SK-N-SH (cell line): ENCODE measurements around the gene SH2D5.

Experiments
- CTCF ChIP-seq: fragments of 200-600 bp; sonication (generic); IDR thresholded peaks from 2 replicates; pipeline ENCODE4 v1.6.1; 2017; ENCODE audit warnings: antibody characterized with exemption, mild to moderate bottlenecking, moderate library complexity
- FOXJ3 ChIP-seq: sonication (generic); formaldehyde crosslinking; IDR thresholded peaks from 2 replicates; pipeline ENCODE4 v1.5.1; 2020; ENCODE audit warnings: mild to moderate bottlenecking, missing genetic modification reagents
- GABPA ChIP-seq: IDR thresholded peaks from 2 replicates; pipeline ENCODE4 v1.4.0; 2012; ENCODE audit warnings: low read depth, mild to moderate bottlenecking
- POLR2AphosphoS5 ChIP-seq: IDR thresholded peaks from 2 replicates; pipeline ENCODE4 v1.6.1; 2012; ENCODE audit warnings: low read depth, low read length
- RAD21 ChIP-seq: IDR thresholded peaks from 2 replicates; pipeline ENCODE4 v1.6.1; 2012; ENCODE audit warnings: mild to moderate bottlenecking, low read length
- RFX5 ChIP-seq: IDR thresholded peaks from 2 replicates; pipeline ENCODE4 v1.6.1; 2012; ENCODE audit warnings: mild to moderate bottlenecking, improper control_type of control experiment, low read length
- TAF1 ChIP-seq: IDR thresholded peaks from 2 replicates; pipeline ENCODE4 v1.6.1; 2012; ENCODE audit warnings: low read depth, mild to moderate bottlenecking, low read length, moderate library complexity, borderline replicate concordance

- TF ChIP-seq RAD21 (no peak), FOXJ3 (CRISPR knock-in tag) (no peak), RFX5 (no peak), CTCF (no peak), POLR2AphosphoS5 (no peak), GABPA (no peak), TAF1 (no peak)
Observed at GRCh38 chr1:20682571-20683236, 49.8 kb downstream of the SH2D5 start.
